Caco-2 (cell line): ENCODE measurements around the gene PTS. TPM values are rescaled to one million over a fixed set of nuclear protein-coding genes. Genes with fewer than 3 reads are reported as not detected.
A peak's percentile ranks its signal among the peaks of the same experiment; 100 is the strongest.

Experiments
- BruUV-seq: library from RNA; stranded (reverse); fragments of 400-500 nt; replicated peaks from 2 replicates; lab custom pipeline; 2021; lab: Mats Ljungman, UMichigan
- CTCF ChIA-PET: fragments of 300-600 bp; sonication (Branson Sonifier 250); formaldehyde crosslinking; loops from one replicate; lab custom pipeline; 2022; ENCODE audit warnings: antibody characterized with exemption; lab: Charles Lee
- POLR2A ChIA-PET: fragments of 300-600 bp; sonication (Branson Sonifier 250); formaldehyde crosslinking; loops from one replicate; lab custom pipeline; 2022; ENCODE audit warnings: antibody characterized with exemption; lab: Charles Lee
- DNase-seq, 2 experiments: peaks; one replicate each; pipeline versions ENCODE4 v3.0.0 to v3.0.0-alpha.2; 2020 to 2022
- H3K27me3 ChIP-seq: replicated peaks from 2 replicates; pipeline ENCODE4 v1.6.0; 2011; ENCODE audit warnings: low read length; ENCODE audit not compliant: control insufficient read depth, insufficient read depth
- H3K36me3 ChIP-seq: 2 replicates; pipeline ENCODE4 v1.5.1; 2011; ENCODE audit warnings: low read length; ENCODE audit not compliant: control insufficient read depth, insufficient read depth
- H3K4me1 ChIP-seq: fragments of 250-450 bp; sonication (Bioruptor Pico); 2 replicates; pipeline ENCODE4 v1.5.1; 2020; ENCODE audit warnings: mild to moderate bottlenecking
- H3K4me3 ChIP-seq: 2 replicates; pipeline ENCODE4 v1.5.1; 2011; ENCODE audit warnings: low read depth, mild to moderate bottlenecking, control low read depth, low read length
- H3K9me3 ChIP-seq: fragments of 250-450 bp; sonication (Bioruptor Pico); 2 replicates; pipeline ENCODE4 v1.5.1; 2020; ENCODE audit warnings: mild to moderate bottlenecking, moderate library complexity
- H3K27ac Mint-ChIP-seq: one replicate; pipeline ENCODE4 v1.8.0; 2022; ENCODE audit warnings: mixed read lengths; ENCODE audit not compliant: unreplicated experiment
- H3K27me3 Mint-ChIP-seq: one replicate; pipeline ENCODE4 v1.8.0; 2022; ENCODE audit warnings: mixed read lengths; ENCODE audit not compliant: insufficient read depth, unreplicated experiment
- H3K36me3 Mint-ChIP-seq: one replicate; pipeline ENCODE4 v1.8.0; 2022; ENCODE audit warnings: mild to moderate bottlenecking, mixed read lengths; ENCODE audit not compliant: insufficient read depth, unreplicated experiment
- H3K4me1 Mint-ChIP-seq: one replicate; pipeline ENCODE4 v1.8.0; 2022; ENCODE audit warnings: low read depth, mixed read lengths; ENCODE audit not compliant: unreplicated experiment
- H3K4me3 Mint-ChIP-seq: one replicate; pipeline ENCODE4 v1.8.0; 2022; ENCODE audit warnings: mild to moderate bottlenecking, moderate library complexity, mixed read lengths; ENCODE audit not compliant: unreplicated experiment
- H3K9me3 Mint-ChIP-seq: one replicate; pipeline ENCODE4 v1.8.0; 2022; ENCODE audit warnings: mixed read lengths; ENCODE audit not compliant: unreplicated experiment
- CTCF ChIP-seq, 2 experiments: fragments of 200-600 bp in 1 of 2; IDR thresholded peaks; 1 replicate in 1 of 2; 2 replicates in 1 of 2; pipeline versions ENCODE4 v1.5.1 to v1.8.0; 2011 to 2022; ENCODE audit warnings: antibody characterized with exemption in 1 of 2, control low read depth in 1 of 2, inconsistent platforms in 1 of 2, low read depth in 1 of 2, low read length in 1 of 2, mild to moderate bottlenecking in 1 of 2, moderate library complexity in 1 of 2; ENCODE audit not compliant: insufficient read depth in 1 of 2, severe bottlenecking in 1 of 2, unreplicated experiment in 1 of 2
- intact Hi-C: fragments of 100-400 bp; cut with micrococcal nuclease; formaldehyde crosslinking; loops from one replicate; pipeline ENCODE4 v1.10.0; 2022; ENCODE audit not compliant: unreplicated experiment
- total RNA-seq: library from RNA; stranded (reverse); gene quantifications from 2 replicates; pipeline ENCODE4 v1.2.3, GENCODE V29; 2022

PTS gene
- total RNA-seq, 1 experiment from 2014 or later, result 78.0 TPM

DNA sequence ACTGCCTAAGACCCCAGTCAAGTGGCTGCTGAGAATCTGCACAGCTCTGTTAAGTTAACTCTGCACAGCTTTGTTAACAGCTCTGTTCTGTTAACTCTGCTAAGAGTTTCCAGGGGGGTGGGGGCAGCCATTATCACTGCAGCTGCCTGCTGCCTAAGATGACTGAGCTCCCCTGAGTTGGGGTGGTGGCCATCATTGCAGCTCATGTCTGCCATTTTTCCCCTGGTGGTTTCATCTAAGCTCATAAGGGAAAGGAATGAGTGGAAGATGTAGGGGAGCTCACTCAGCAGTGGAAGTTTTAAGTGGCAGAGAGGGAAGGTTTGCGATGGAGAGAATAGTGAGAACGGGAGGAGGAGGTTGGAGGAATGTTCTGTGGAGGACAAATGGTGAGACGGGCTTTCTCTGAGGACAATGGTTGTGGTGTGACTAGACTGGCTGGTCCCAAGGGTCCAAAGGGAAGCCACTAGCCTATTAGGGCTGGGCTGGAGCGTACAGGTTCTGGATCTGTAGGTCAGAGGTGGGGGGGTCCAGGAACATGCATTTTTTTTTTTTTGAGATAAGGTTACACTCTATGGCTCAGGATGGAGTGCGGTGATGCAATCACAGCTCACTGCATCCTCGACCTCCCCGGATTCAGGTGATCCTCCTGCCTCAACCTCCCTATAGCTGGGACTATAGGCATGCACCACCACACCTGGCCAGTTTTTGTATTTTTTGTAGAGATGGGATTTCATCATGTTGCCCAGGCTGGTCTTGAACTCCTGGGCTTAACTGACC, 48.0 kb downstream of the PTS start:
- no peaks in the 10 kb centered on the region for H3K9me3 ChIP-seq
- H3K4me1 ChIP-seq, result peaks cover 33% of the 10 kb centered on the region
- no peak for DNase-seq
- intact Hi-C loops, result no loop called here
- ChIA-PET CTCF (interaction anchor here (0.6 to 0.7 kb wide), 3 partner anchors 76 to 1157 kb away, joined by 3 to 6 read pairs (median 3); no protein-coding TSS in a partner anchor), POLR2A (interaction anchor here (0.6 kb wide), 3 partner anchors 60 to 775 kb away, joined by 3 read pairs; no protein-coding TSS in a partner anchor)
- H3K4me3 ChIP-seq, result no peak overlapping the region
- Mint-ChIP-seq H3K27me3 (no peaks in the 10 kb centered on the region), H3K27ac (no peak overlapping the region), H3K36me3 (no peaks in the 10 kb centered on the region), H3K4me3 (no peak overlapping the region), H3K4me1 (peaks cover 31% of the 10 kb centered on the region), H3K9me3 (no peaks in the 10 kb centered on the region)
- BruUV-seq, result no TSS peak
- H3K27me3 ChIP-seq, result no peaks in the 10 kb centered on the region
- TF ChIP-seq CTCF (IDR thresholded peaks at IDR 0.05; ENCODE audit: insufficient read depth in 1 of 2, low read depth in 1 of 2, low read length in 1 of 2, severe bottlenecking in 1 of 2, unreplicated experiment in 1 of 2), result no peak
- no peaks in the 10 kb centered on the region for H3K36me3 ChIP-seq

GRCh38 chr11:112277029-112277428, 50.8 kb downstream of the PTS start:
- H3K4me1 Mint-ChIP-seq, result peaks cover 39% of the 10 kb centered on the region
- H3K9me3 Mint-ChIP-seq, result no peaks in the 10 kb centered on the region
- POLR2A ChIA-PET, result no interaction called here
- no peak for TF ChIP-seq CTCF (IDR thresholded peaks at IDR 0.05; ENCODE audit: insufficient read depth in 1 of 2, low read depth in 1 of 2, low read length in 1 of 2, severe bottlenecking in 1 of 2, unreplicated experiment in 1 of 2)
- no peak overlapping the region for H3K27ac Mint-ChIP-seq
- Histone ChIP-seq H3K27me3 (no peaks in the 10 kb centered on the region), H3K4me3 (no peak overlapping the region), H3K36me3 (no peaks in the 10 kb centered on the region), H3K4me1 (peaks cover 34% of the 10 kb centered on the region), H3K9me3 (no peaks in the 10 kb centered on the region)
- H3K27me3 Mint-ChIP-seq, result peaks cover 3% of the 10 kb centered on the region
- no peaks in the 10 kb centered on the region for H3K36me3 Mint-ChIP-seq
- intact Hi-C loops, result no loop called here
- CTCF ChIA-PET, result no interaction called here
- no peak for DNase-seq
- H3K4me3 Mint-ChIP-seq, result no peak overlapping the region
- BruUV-seq, result no TSS peak

- no peaks in the 10 kb centered on the region for H3K27me3 ChIP-seq
- Mint-ChIP-seq H3K36me3 (no peaks in the 10 kb centered on the region), H3K4me1 (peaks cover 39% of the 10 kb centered on the region), H3K4me3 (peak overlapping the region; percentile 18), H3K27me3 (peaks cover 3% of the 10 kb centered on the region), H3K27ac (no peak overlapping the region), H3K9me3 (no peaks in the 10 kb centered on the region)
- BruUV-seq, result no TSS peak
- peaks cover 34% of the 10 kb centered on the region for H3K4me1 ChIP-seq
- POLR2A ChIA-PET, result no interaction called here
- H3K36me3 ChIP-seq, result no peaks in the 10 kb centered on the region
- no peak for TF ChIP-seq CTCF (IDR thresholded peaks at IDR 0.05; ENCODE audit: insufficient read depth in 1 of 2, low read depth in 1 of 2, low read length in 1 of 2, severe bottlenecking in 1 of 2, unreplicated experiment in 1 of 2)
- CTCF ChIA-PET, result interaction anchor here (0.7 to 5.8 kb wide), 2 partner anchors 12 to 58 kb away, joined by 3 to 139 read pairs; no protein-coding TSS in a partner anchor
- H3K4me3 ChIP-seq, result no peak overlapping the region
- no peaks in the 10 kb centered on the region for H3K9me3 ChIP-seq
- DNase-seq, result peak in 1 of 2 experiments; percentile 42
- intact Hi-C loops, result no loop called here
These were observed 51.7 kb downstream of the PTS start for GRCh38 chr11:112277941-112278340.
